Measurements from ENCODE around the gene ROM1. TPM values are rescaled to one million over a fixed set of nuclear protein-coding genes. Genes with fewer than 3 reads are reported as not detected.

The ROM1 gene
- total RNA-seq, 1 experiment from 2014 or later: 0.94 TPM

- TF ChIP-seq ESRRA (CRISPR knock-in tag; IDR thresholded peaks at IDR 0.05; ENCODE audit: borderline replicate concordance): no peak
These were observed 5.3 kb upstream of the ROM1 start (continued) for GRCh38 chr11:62607714-62608113.

GRCh38 chr11:62608776-62609175 is 4.3 kb upstream of the ROM1 start:
- H3K27ac Mint-ChIP-seq: no peak overlapping the region
- DNase-seq (ENCODE audit: low spot score): no peak
- CTCF ChIA-PET: interaction anchor here (1.1 to 8.9 kb wide), 2 partner anchors 16 to 66 kb away, joined by 3 to 74 read pairs; partner anchors contain the start of gene TUT1
- H3K4me1 Mint-ChIP-seq: peaks cover 51% of the 10 kb centered on the region
- peaks cover 3% of the 10 kb centered on the region for H3K36me3 Mint-ChIP-seq
- H3K9me3 Mint-ChIP-seq: no peaks in the 10 kb centered on the region
- H3K27me3 Mint-ChIP-seq (ENCODE audit: low read depth): peaks cover 19% of the 10 kb centered on the region
- H3K4me3 Mint-ChIP-seq: no peak overlapping the region
- TF ChIP-seq MXD4 (CRISPR knock-in tag; IDR thresholded peaks at IDR 0.05; ENCODE audit: borderline replicate concordance) (no peak), ZBTB43 (CRISPR knock-in tag; IDR thresholded peaks at IDR 0.05) (no peak), ZNF263 (CRISPR knock-in tag; IDR thresholded peaks at IDR 0.05; ENCODE audit: low read depth) (no peak), E2F4 (CRISPR knock-in tag; IDR thresholded peaks at IDR 0.05; ENCODE audit: borderline replicate concordance, low read depth) (no peak), ZNF423 (CRISPR knock-in tag; IDR thresholded peaks at IDR 0.05) (no peak), IRF1 (CRISPR knock-in tag; IDR thresholded peaks at IDR 0.05) (no peak), AR (CRISPR knock-in tag; IDR thresholded peaks at IDR 0.05) (no peak), ZNF232 (CRISPR knock-in tag; IDR thresholded peaks at IDR 0.05) (no peak), ZNF219 (CRISPR knock-in tag; IDR thresholded peaks at IDR 0.05; ENCODE audit: borderline replicate concordance) (no peak), SOX15 (CRISPR knock-in tag; IDR thresholded peaks at IDR 0.05) (no peak), CBFB (CRISPR knock-in tag; IDR thresholded peaks at IDR 0.05; ENCODE audit: low read depth) (no peak), TEAD1 (CRISPR knock-in tag; IDR thresholded peaks at IDR 0.05) (no peak), ZNF425 (CRISPR knock-in tag; conservative IDR thresholded peaks at IDR 0.05) (no peak)
- ATAC-seq: no peak
- POLR2A ChIA-PET: no interaction called here

- Mint-ChIP-seq H3K27ac (no peak overlapping the region), H3K4me1 (peaks cover 41% of the 10 kb centered on the region), H3K9me3 (no peaks in the 10 kb centered on the region), H3K27me3 (ENCODE audit: low read depth) (peaks cover 9% of the 10 kb centered on the region; the same call in 1 of the 2 replicates), H3K4me3 (peak overlapping the region; percentile 95), H3K36me3 (no peaks in the 10 kb centered on the region)
- ChIA-PET POLR2A (interaction anchor here (0.6 to 3.7 kb wide), 2 partner anchors 19 to 175 kb away, joined by 4 to 21 read pairs; partner anchors contain the start of gene TUT1), CTCF (interaction anchor here (0.6 to 3.7 kb wide), 10 partner anchors 9 to 186 kb away, joined by 3 to 51 read pairs (median 11); partner anchors contain the start of genes B3GAT3, BSCL2, C11orf98 and CSKMT)
- DNase-seq (ENCODE audit: low spot score) (no peak), ATAC-seq (no peak)
- no peak for TF ChIP-seq GRHL2 (CRISPR knock-in tag; IDR thresholded peaks at IDR 0.05; ENCODE audit: insufficient replicate concordance, severe bottlenecking)
- TF ChIP-seq NFATC4 (CRISPR knock-in tag; IDR thresholded peaks at IDR 0.05): no peak
- no peak for TF ChIP-seq NFE2L1 (CRISPR knock-in tag; IDR thresholded peaks at IDR 0.05)
- no peak for TF ChIP-seq JAZF1 (CRISPR knock-in tag; IDR thresholded peaks at IDR 0.05)
- no peak for TF ChIP-seq USF2 (CRISPR knock-in tag; IDR thresholded peaks at IDR 0.05)
- no peak for TF ChIP-seq KAT7 (CRISPR knock-in tag; IDR thresholded peaks at IDR 0.05; ENCODE audit: borderline replicate concordance)
- no peak for TF ChIP-seq ESRRA (CRISPR knock-in tag; IDR thresholded peaks at IDR 0.05; ENCODE audit: borderline replicate concordance)
- no peak for TF ChIP-seq ZBTB43 (CRISPR knock-in tag; IDR thresholded peaks at IDR 0.05)
These were observed 2.7 kb upstream of the ROM1 start for GRCh38 chr11:62610403-62610802.

All from WTC11 (cell line).